Fibroblast of lung (primary cell): ENCODE measurements around the gene KCNH4. TPM values are rescaled to one million over a fixed set of nuclear protein-coding genes. Genes with fewer than 3 reads are reported as not detected.

Source experiments
- DNase-seq, 2 donors: peaks; one replicate each; pipeline versions ENCODE4 v3.0.0 to v3.0.0-alpha.2; 2010; ENCODE audit warnings: low read depth in 2 of 2
- H2AFZ ChIP-seq: 2 replicates; pipeline ENCODE4 v1.5.1; 2012; ENCODE audit warnings: low read length, control low read depth, inconsistent platforms
- H3K27ac ChIP-seq: 2 replicates; pipeline ENCODE4 v1.5.1; 2011; ENCODE audit warnings: low read length, control low read depth; ENCODE audit not compliant: insufficient read depth
- H3K27me3 ChIP-seq: 2 replicates; pipeline ENCODE4 v1.5.1; 2011; ENCODE audit warnings: mild to moderate bottlenecking, low read length; ENCODE audit not compliant: control insufficient read depth, insufficient read depth
- H3K36me3 ChIP-seq: 2 replicates; pipeline ENCODE4 v1.5.1; 2011; ENCODE audit warnings: low read length; ENCODE audit not compliant: control insufficient read depth, insufficient read depth
- H3K4me1 ChIP-seq: 2 replicates; pipeline ENCODE4 v1.5.1; 2011; ENCODE audit warnings: low read length; ENCODE audit not compliant: control insufficient read depth, insufficient read depth; ENCODE audit errors: extremely low read depth
- H3K4me2 ChIP-seq: 2 replicates; pipeline ENCODE4 v1.5.1; 2011; ENCODE audit warnings: low read length, control low read depth; ENCODE audit not compliant: insufficient read depth; ENCODE audit errors: extremely low read depth
- H3K4me3 ChIP-seq, 4 experiments: fragments of 200-600 bp in 1 of 4; sonication (generic) in 1 of 4; replicated peaks in 1 of 4; 2 replicates each; pipeline ENCODE4 v1.5.1; 2011 to 2016; ENCODE audit warnings: low read length in 4 of 4, low read depth in 3 of 4, mild to moderate bottlenecking in 3 of 4, control low read depth in 2 of 4, inconsistent platforms in 1 of 4, mixed read lengths in 1 of 4; ENCODE audit not compliant: insufficient read depth in 1 of 4; ENCODE audit errors: control extremely low read depth in 1 of 4
- H3K79me2 ChIP-seq: 2 replicates; pipeline ENCODE4 v1.5.1; 2012; ENCODE audit warnings: mild to moderate bottlenecking, low read length, inconsistent platforms; ENCODE audit not compliant: control insufficient read depth, insufficient read depth
- H3K9ac ChIP-seq: 2 replicates; pipeline ENCODE4 v1.5.1; 2011; ENCODE audit warnings: mild to moderate bottlenecking, low read length, control low read depth; ENCODE audit not compliant: insufficient read depth
- H3K9me3 ChIP-seq: 2 replicates; pipeline ENCODE4 v1.5.1; 2012; ENCODE audit warnings: low read depth, low read length; ENCODE audit not compliant: control insufficient read depth, insufficient read depth
- H4K20me1 ChIP-seq: 2 replicates; pipeline ENCODE4 v1.5.1; 2011; ENCODE audit warnings: low read length; ENCODE audit not compliant: control insufficient read depth, insufficient read depth; ENCODE audit errors: extremely low read depth
- CTCF ChIP-seq, 2 donors: IDR thresholded peaks in 1 of 2; conservative IDR thresholded peaks in 1 of 2; 1 replicate in 1 of 2; 2 replicates in 1 of 2; pipeline ENCODE4 v1.5.1; 2011 to 2012; ENCODE audit warnings: low read length in 2 of 2, control low read depth in 1 of 2, inconsistent platforms in 1 of 2, low read depth in 1 of 2, mild to moderate bottlenecking in 1 of 2
- EZH2 ChIP-seq: IDR thresholded peaks from 2 replicates; pipeline ENCODE4 v1.5.1; 2012; ENCODE audit warnings: low read length, control low read depth, mild to moderate bottlenecking; ENCODE audit errors: missing control alignments
- polyA plus RNA-seq, 2 donors: library from polyadenylated mRNA; depleted of rRNA in 1 of 2; stranded (reverse) in 1 of 2; unstranded in 1 of 2; fragments of >200 nt; gene quantifications; 2 replicates each; pipeline ENCODE4 v1.2.1, GENCODE V29; 2011 to 2012; ENCODE audit warnings: missing spikeins in 1 of 2
- total RNA-seq: library from RNA; depleted of rRNA; stranded (reverse); fragments of >200 nt; gene quantifications from 2 replicates; pipeline ENCODE4 v1.2.1, GENCODE V29; 2014

The KCNH4 gene
- total and polyA plus RNA-seq, 2 donors (not counting 1 experiment from before 2014, with no cell fraction given), result 0.03 TPM; not detected in 1

GRCh38 chr17:42116705-42117396 is 64.1 kb downstream of the KCNH4 start:
- Histone ChIP-seq H3K4me1 (peaks cover 12% of the 10 kb centered on the region), H3K79me2 (no peaks in the 10 kb centered on the region), H2AFZ (no peak overlapping the region), H3K4me3 (no peak overlapping the region), H3K27me3 (no peaks in the 10 kb centered on the region), H3K9me3 (no peaks in the 10 kb centered on the region), H3K9ac (peak overlapping the region; percentile 16), H4K20me1 (no peaks in the 10 kb centered on the region), H3K27ac (peak overlapping the region; percentile 27), H3K36me3 (peaks cover 21% of the 10 kb centered on the region), H3K4me2 (no peak overlapping the region)
- peak; percentile 60 to 81 for DNase-seq
- peak; percentile 82 to 84 for TF ChIP-seq CTCF (conservative IDR thresholded peaks at IDR 0.05 in 1 of 2, IDR thresholded peaks at IDR 0.05 in 1 of 2; ENCODE audit: low read depth in 1 of 2, low read length in 2 of 2)
- no peak for TF ChIP-seq EZH2

DNA sequence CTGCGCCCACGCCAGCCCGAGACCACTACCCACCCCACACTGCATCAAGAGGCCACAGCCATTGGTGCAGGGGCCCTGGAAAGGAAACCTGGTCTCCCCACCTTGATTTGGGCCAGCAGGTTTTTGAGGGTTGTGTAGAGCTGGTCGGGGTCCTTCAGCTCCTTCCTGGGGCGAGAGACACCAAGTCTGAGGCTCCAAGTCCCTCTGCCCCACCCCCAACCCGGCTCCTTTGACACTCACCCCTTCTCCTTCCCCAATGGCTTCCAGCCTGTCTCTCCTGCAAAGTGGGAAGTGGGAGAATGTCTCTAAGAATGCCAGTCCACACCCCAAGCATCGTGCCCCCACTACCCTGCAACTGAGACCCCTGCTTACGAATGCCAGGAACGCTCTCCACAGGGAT is 66.8 kb downstream of the KCNH4 start:
- no peak overlapping the region for H3K27ac ChIP-seq
- no peak for DNase-seq
- H3K4me1 ChIP-seq, result peaks cover 9% of the 10 kb centered on the region
- no peak overlapping the region for H3K9ac ChIP-seq
- TF ChIP-seq CTCF (conservative IDR thresholded peaks at IDR 0.05 in 1 of 2, IDR thresholded peaks at IDR 0.05 in 1 of 2; ENCODE audit: low read depth in 1 of 2, low read length in 2 of 2) (no peak), EZH2 (no peak)
- H2AFZ ChIP-seq, result no peak overlapping the region
- no peak overlapping the region for H3K4me3 ChIP-seq
- H3K9me3 ChIP-seq, result no peaks in the 10 kb centered on the region
- H4K20me1 ChIP-seq, result no peaks in the 10 kb centered on the region
- no peaks in the 10 kb centered on the region for H3K27me3 ChIP-seq
- no peaks in the 10 kb centered on the region for H3K79me2 ChIP-seq
- no peak overlapping the region for H3K4me2 ChIP-seq
- H3K36me3 ChIP-seq, result peaks cover 21% of the 10 kb centered on the region

- Histone ChIP-seq H3K27me3 (no peaks in the 10 kb centered on the region), H3K4me2 (no peak overlapping the region), H3K27ac (peak overlapping the region; percentile 68), H3K9ac (no peak overlapping the region), H3K79me2 (no peaks in the 10 kb centered on the region), H3K4me1 (peaks cover 9% of the 10 kb centered on the region), H3K4me3 (no peak overlapping the region), H4K20me1 (no peaks in the 10 kb centered on the region), H3K9me3 (no peaks in the 10 kb centered on the region), H2AFZ (no peak overlapping the region), H3K36me3 (peaks cover 20% of the 10 kb centered on the region)
- no peak for DNase-seq
- TF ChIP-seq CTCF (conservative IDR thresholded peaks at IDR 0.05 in 1 of 2, IDR thresholded peaks at IDR 0.05 in 1 of 2; ENCODE audit: low read depth in 1 of 2, low read length in 2 of 2), result no peak
- no peak for TF ChIP-seq EZH2
Observed at GRCh38 chr17:42113293-42114069, 67.5 kb downstream of the KCNH4 start.
